ENCODE results near the gene KCNAB1. TPM values are rescaled to one million over a fixed set of nuclear protein-coding genes. Genes with fewer than 3 reads are reported as not detected.

KCNAB1 gene
- total RNA-seq, 1 experiment from 2014 or later, result not detected

DNA sequence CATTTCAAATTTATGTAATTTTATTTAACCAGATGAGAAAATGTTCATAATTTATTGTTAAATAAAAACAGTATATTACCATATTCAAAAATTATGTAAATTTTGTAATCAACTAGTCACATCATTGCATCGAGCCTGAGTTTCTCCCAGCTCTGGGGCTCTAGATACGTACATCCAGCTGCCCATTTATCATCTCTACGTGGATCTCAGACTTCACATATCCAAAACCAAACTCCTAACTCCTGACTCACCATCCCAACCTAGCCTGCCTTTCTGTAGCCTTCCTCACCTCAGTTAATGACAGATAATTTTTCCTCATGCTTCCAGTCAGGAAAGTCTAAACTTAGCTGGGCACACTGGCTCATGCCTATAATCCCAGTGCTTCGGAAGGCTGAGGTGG, 239.7 kb downstream of the KCNAB1 start:
- H3K36me3 ChIP-seq (ENCODE audit: low read depth, low read length), result no peaks in the 10 kb centered on the region
- no peaks in the 10 kb centered on the region for H3K9me2 ChIP-seq (replicated peaks; ENCODE audit: low read length)
- H3K79me2 ChIP-seq (ENCODE audit: low read length), result no peaks in the 10 kb centered on the region
- no peak overlapping the region for H3K27ac ChIP-seq (ENCODE audit: low read length)
- BruUV-seq (replicated peaks), result no TSS peak
- CTCF ChIA-PET, result no interaction called here
- intact Hi-C loops (cut with micrococcal nuclease), result no loop called here
- no peaks in the 10 kb centered on the region for H3K4me1 ChIP-seq (ENCODE audit: insufficient read depth, low read length)
- POLR2A ChIA-PET (ENCODE audit: unreplicated experiment), result no interaction called here
- no peak for DNase-seq
- H4K20me1 ChIP-seq (ENCODE audit: low read length), result no peaks in the 10 kb centered on the region
- peaks cover 40% of the 10 kb centered on the region for H3K27me3 ChIP-seq (ENCODE audit: low read length)
- TF ChIP-seq, protein P1, sequence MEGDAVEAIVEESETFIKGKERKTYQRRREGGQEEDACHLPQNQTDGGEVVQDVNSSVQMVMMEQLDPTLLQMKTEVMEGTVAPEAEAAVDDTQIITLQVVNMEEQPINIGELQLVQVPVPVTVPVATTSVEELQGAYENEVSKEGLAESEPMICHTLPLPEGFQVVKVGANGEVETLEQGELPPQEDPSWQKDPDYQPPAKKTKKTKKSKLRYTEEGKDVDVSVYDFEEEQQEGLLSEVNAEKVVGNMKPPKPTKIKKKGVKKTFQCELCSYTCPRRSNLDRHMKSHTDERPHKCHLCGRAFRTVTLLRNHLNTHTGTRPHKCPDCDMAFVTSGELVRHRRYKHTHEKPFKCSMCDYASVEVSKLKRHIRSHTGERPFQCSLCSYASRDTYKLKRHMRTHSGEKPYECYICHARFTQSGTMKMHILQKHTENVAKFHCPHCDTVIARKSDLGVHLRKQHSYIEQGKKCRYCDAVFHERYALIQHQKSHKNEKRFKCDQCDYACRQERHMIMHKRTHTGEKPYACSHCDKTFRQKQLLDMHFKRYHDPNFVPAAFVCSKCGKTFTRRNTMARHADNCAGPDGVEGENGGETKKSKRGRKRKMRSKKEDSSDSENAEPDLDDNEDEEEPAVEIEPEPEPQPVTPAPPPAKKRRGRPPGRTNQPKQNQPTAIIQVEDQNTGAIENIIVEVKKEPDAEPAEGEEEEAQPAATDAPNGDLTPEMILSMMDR (conservative IDR thresholded peaks at IDR 0.05; ENCODE audit: low read depth, low read length), result no peak
- TF ChIP-seq EZH2phosphoT487 (IDR thresholded peaks at IDR 0.05; ENCODE audit: borderline replicate concordance, low read length) (no peak), EZH2 (IDR thresholded peaks at IDR 0.05; ENCODE audit: low read length, unreplicated experiment) (no peak)
- no peak for ATAC-seq
- no peak overlapping the region for H2AFZ ChIP-seq (ENCODE audit: low read length)
- no peak overlapping the region for H3K9ac ChIP-seq (ENCODE audit: low read length)
- no peak overlapping the region for H3K4me2 ChIP-seq (ENCODE audit: low read length)
- no peaks in the 10 kb centered on the region for H3K9me3 ChIP-seq (ENCODE audit: low read length)
- no peak overlapping the region for H3K4me3 ChIP-seq (ENCODE audit: low read length)
- no peaks in the 10 kb centered on the region for H3F3A ChIP-seq (ENCODE audit: low read length, unreplicated experiment)

DNA sequence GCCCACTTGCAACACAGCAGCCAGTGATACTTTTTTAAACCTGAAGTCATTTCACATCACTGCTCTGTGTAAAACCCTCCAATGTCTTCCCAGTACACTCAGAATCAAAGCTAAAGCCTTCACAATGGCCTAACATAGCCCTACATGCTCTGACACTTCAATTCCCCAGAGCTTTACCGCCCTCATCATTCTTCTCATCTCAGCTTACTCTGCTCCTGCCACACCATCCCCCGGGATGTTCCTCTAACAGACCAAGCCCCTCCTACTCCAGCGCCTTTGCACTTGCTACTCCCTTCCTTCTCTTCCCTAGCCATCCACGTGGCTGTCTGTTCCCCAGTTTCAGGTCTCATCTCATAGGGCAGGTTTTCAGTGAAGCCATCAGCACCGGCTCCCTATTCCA, 240.6 kb downstream of the KCNAB1 start:
- CTCF ChIA-PET, result no interaction called here

DNA sequence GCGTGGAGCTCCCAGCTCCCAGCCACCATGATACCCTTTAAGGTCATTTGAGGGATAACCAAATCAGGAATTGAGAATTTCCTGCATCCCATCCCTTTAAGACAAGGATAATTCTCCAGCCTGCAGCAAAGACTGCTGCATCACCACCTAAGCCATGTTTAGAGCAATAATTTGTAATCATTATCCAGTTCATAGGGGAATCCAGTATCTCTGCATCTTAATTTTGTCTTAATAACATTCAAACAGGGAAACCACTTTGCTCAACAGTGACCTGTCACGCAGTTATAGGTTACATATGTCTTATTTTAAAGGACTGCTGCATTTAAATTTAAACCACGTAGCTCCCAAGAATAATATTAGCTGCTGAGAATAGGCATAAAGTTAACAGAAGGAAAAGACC, 246.2 kb downstream of the KCNAB1 start:
- no peak overlapping the region for H3K9ac ChIP-seq (ENCODE audit: low read length)
- peaks cover 81% of the 10 kb centered on the region for H3K27me3 ChIP-seq (ENCODE audit: low read length)
- no peaks in the 10 kb centered on the region for H3K4me1 ChIP-seq (ENCODE audit: insufficient read depth, low read length)
- intact Hi-C loops (cut with micrococcal nuclease), result no loop called here
- no peaks in the 10 kb centered on the region for H3K9me3 ChIP-seq (ENCODE audit: low read length)
- no peak overlapping the region for H2AFZ ChIP-seq (ENCODE audit: low read length)
- H3K4me2 ChIP-seq (ENCODE audit: low read length), result no peak overlapping the region
- H3F3A ChIP-seq (ENCODE audit: low read length, unreplicated experiment), result no peaks in the 10 kb centered on the region
- TF ChIP-seq, protein P1 (conservative IDR thresholded peaks at IDR 0.05; ENCODE audit: low read depth, low read length), result no peak
- no peak for TF ChIP-seq EZH2 (IDR thresholded peaks at IDR 0.05; ENCODE audit: low read length, unreplicated experiment)
- TF ChIP-seq EZH2phosphoT487 (IDR thresholded peaks at IDR 0.05; ENCODE audit: borderline replicate concordance, low read length), result no peak
- BruUV-seq (replicated peaks), result no TSS peak
- POLR2A ChIA-PET (ENCODE audit: unreplicated experiment), result no interaction called here
- DNase-seq, result no peak
- no peaks in the 10 kb centered on the region for H4K20me1 ChIP-seq (ENCODE audit: low read length)
- no peak for ATAC-seq
- no peaks in the 10 kb centered on the region for H3K79me2 ChIP-seq (ENCODE audit: low read length)
- no peak overlapping the region for H3K27ac ChIP-seq (ENCODE audit: low read length)
- H3K4me3 ChIP-seq (ENCODE audit: low read length), result no peak overlapping the region
- no peaks in the 10 kb centered on the region for H3K9me2 ChIP-seq (replicated peaks; ENCODE audit: low read length)
- no peaks in the 10 kb centered on the region for H3K36me3 ChIP-seq (ENCODE audit: low read depth, low read length)
- CTCF ChIA-PET, result no interaction called here

More for the DNA sequence above, 240.6 kb downstream of the KCNAB1 start:
- no peak for TF ChIP-seq EZH2 (IDR thresholded peaks at IDR 0.05; ENCODE audit: low read length, unreplicated experiment)
- TF ChIP-seq, protein P1 (conservative IDR thresholded peaks at IDR 0.05; ENCODE audit: low read depth, low read length), result no peak
- TF ChIP-seq EZH2phosphoT487 (IDR thresholded peaks at IDR 0.05; ENCODE audit: borderline replicate concordance, low read length), result no peak
- Histone ChIP-seq H4K20me1 (ENCODE audit: low read length) (no peaks in the 10 kb centered on the region), H3K9me3 (ENCODE audit: low read length) (no peaks in the 10 kb centered on the region), H3K9ac (ENCODE audit: low read length) (no peak overlapping the region), H2AFZ (ENCODE audit: low read length) (no peak overlapping the region), H3K36me3 (ENCODE audit: low read depth, low read length) (no peaks in the 10 kb centered on the region), H3K4me2 (ENCODE audit: low read length) (no peak overlapping the region), H3K4me1 (ENCODE audit: insufficient read depth, low read length) (no peaks in the 10 kb centered on the region), H3K4me3 (ENCODE audit: low read length) (no peak overlapping the region), H3K27ac (ENCODE audit: low read length) (no peak overlapping the region), H3K27me3 (ENCODE audit: low read length) (peaks cover 47% of the 10 kb centered on the region), H3K79me2 (ENCODE audit: low read length) (no peaks in the 10 kb centered on the region), H3K9me2 (replicated peaks; ENCODE audit: low read length) (no peaks in the 10 kb centered on the region), H3F3A (ENCODE audit: low read length, unreplicated experiment) (no peaks in the 10 kb centered on the region)
- BruUV-seq (replicated peaks), result no TSS peak
- POLR2A ChIA-PET (ENCODE audit: unreplicated experiment), result interaction anchor here (0.6 kb wide), 1 partner anchor 97 kb away, joined by 3 read pairs; no protein-coding TSS in a partner anchor
- no peak for ATAC-seq
- DNase-seq, result no peak
- intact Hi-C loops (cut with micrococcal nuclease), result no loop called here

All from PC-3 (cell line).